Astrocyte of the hippocampus (primary cell): ENCODE data around the gene WDR20.

Experiments
- DNase-seq: peaks from one replicate; pipeline ENCODE4 v3.0.0; 2011; ENCODE audit warnings: low read depth, low spot score

WDR20 gene

GRCh38 chr14:102218688-102219087 is 79.0 kb downstream of the WDR20 start:
- DNase-seq: no peak

- DNase-seq: no peak
Measured at GRCh38 chr14:102219316-102219715, 79.6 kb downstream of the WDR20 start.

- DNase-seq: no peak
Measured at GRCh38 chr14:102220031-102220430, 80.3 kb downstream of the WDR20 start.

GRCh38 chr14:102221026-102221425 is 81.3 kb downstream of the WDR20 start:
- DNase-seq: no peak

GRCh38 chr14:102222009-102222575 is 82.4 kb downstream of the WDR20 start:
- DNase-seq: no peak

- DNase-seq: no peak
Measured at GRCh38 chr14:102222751-102223150, 83.1 kb downstream of the WDR20 start.

GRCh38 chr14:102223682-102224081 is 84.0 kb downstream of the WDR20 start:
- no peak for DNase-seq

- no peak for DNase-seq
Measured at GRCh38 chr14:102225386-102225785, 85.7 kb downstream of the WDR20 start.

GRCh38 chr14:102225936-102226335 is 86.2 kb downstream of the WDR20 start:
- DNase-seq: no peak

- no peak for DNase-seq
Measured at GRCh38 chr14:102226356-102227125, 86.8 kb downstream of the WDR20 start.

GRCh38 chr14:102227184-102227964 is 87.7 kb downstream of the WDR20 start:
- DNase-seq: no peak

GRCh38 chr14:102229071-102229738 is 89.5 kb downstream of the WDR20 start:
- DNase-seq: no peak

GRCh38 chr14:102229739-102230092 is 90.0 kb downstream of the WDR20 start:
- DNase-seq: no peak

GRCh38 chr14:102230481-102231210 is 90.9 kb downstream of the WDR20 start:
- no peak for DNase-seq

GRCh38 chr14:102231476-102232347 is 92.0 kb downstream of the WDR20 start:
- DNase-seq: no peak

- no peak for DNase-seq
Measured at GRCh38 chr14:102232348-102232625, 92.6 kb downstream of the WDR20 start.

- DNase-seq: no peak
Measured at GRCh38 chr14:102233081-102233480, 93.4 kb downstream of the WDR20 start.

- DNase-seq: no peak
Measured at GRCh38 chr14:102234331-102235264, 94.9 kb downstream of the WDR20 start.

GRCh38 chr14:102235275-102235897 is 95.7 kb downstream of the WDR20 start:
- DNase-seq: peak; percentile 93
